Kidney tubule cell (primary cell): ENCODE results near the gene BDKRB2.
"Not testable (repeated sequence)": the region's sequence is repeated elsewhere in the genome, so short reads cannot be mapped to it uniquely, and the experiment has no call there.

Source experiments
- DNase-seq: peaks from one replicate; pipeline ENCODE4 v3.0.0-alpha.2; 2018; ENCODE audit warnings: low spot score

The BDKRB2 gene

GRCh38 chr14:96225213-96225612 is 20.6 kb downstream of the BDKRB2 start:
- DNase-seq = no peak

DNA sequence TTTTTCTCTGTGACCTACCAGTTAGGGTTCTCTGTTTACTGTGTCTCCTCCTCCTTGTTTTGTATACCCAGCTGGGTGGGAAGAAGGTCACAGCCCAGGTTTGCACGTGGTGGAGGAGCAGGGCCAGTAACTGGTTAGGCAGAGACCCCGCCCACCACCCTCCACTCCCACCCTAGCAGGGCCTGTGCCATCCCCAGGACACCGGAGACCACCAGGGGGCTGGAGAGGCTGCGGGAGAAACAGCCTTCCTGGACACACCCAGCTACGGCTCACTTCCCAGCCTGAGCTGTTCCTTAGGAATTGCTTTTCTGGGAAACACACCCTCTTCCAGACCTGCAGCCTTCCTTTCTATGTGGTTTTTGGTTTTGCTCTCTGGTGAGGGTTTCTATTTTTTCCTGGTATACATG is 21.1 kb downstream of the BDKRB2 start:
- DNase-seq = peak; percentile 74

DNA sequence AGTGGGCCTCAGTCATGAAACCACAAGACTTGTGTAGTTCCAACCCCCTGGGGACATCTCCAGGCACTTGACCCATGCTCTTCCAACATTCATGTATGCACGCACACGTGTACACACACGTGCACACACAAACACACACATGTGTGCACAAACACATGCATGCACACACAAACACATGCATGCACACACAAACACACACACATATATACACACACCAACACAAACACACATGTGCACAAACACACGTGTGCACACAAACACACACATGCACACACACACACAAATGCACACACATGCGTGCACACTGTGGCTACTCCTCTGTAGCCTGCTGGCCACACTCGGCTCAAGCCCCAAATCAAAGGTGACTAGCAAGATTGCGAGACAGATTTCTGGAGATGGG is 22.8 kb downstream of the BDKRB2 start:
- no peak for DNase-seq

DNA sequence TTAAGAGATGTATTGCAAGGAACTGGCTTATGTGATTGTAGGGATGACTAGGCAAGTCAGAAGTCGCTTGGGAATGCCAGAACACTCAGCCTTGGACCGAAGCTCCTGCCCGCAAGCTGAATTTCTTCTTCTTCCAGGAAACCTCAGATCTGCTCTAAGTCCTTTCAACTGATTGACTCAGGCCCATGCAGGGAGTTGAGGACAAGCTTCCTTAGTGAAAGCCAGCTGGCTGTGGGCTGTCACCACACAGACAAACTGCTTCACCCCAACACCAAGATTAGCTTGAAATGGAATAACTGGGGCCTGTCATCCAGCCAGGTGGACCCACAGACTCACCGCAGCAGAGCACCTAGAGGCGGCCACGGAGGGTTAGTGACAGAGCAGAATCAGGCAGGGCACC is 24.7 kb downstream of the BDKRB2 start:
- DNase-seq = no peak

DNA sequence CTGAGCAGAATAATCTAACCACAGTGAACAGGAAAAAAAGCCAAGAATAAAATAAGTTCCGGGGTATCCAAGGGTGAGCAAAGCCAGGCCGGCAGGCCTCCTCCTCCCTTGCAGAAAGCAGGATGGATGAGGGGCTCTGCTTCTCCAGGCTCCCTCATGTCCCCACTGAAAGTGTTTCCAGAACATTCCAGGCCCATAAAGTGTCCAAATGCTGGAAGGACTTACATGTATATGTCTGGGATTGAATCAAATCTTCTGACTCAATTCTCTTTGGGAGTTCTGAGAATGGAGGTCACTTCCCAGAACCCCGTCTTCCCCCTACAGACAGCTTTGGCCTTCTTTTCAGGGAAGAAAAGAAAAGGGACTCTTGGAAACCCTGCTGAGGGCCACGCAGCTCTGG is 26.4 kb downstream of the BDKRB2 start:
- DNase-seq = no peak

DNA sequence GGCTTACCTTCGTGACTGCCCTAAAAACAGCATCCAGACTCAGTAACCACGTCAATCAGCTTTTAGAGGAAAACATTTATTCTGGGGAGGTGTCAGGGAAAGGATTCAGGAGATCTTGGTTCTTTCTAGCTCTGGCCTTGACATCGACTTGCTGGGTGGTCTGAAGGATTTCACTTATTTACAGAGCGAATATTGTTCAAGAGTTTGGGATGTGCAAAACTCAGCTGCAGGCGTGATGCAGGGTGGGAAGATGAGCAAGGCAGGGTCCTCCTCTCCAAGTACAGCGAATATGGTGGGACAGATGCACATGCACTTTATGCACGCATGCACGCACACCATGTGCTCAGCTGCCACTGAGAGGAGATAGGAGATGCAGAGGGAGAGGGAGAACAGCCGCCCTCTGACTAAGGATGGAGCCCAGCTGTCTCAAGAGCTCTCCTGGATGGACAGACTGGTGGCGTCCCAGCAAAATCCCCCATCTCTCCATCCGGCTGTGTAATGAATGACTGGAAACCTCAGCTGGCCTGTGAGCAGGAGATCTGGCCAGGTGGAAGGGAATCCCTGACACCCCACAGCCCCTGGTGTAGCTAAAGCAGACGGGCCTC is 27.0 kb downstream of the BDKRB2 start:
- DNase-seq = no peak

- no peak for DNase-seq
Observed at GRCh38 chr14:96232506-96232905, 27.9 kb downstream of the BDKRB2 start.

DNA sequence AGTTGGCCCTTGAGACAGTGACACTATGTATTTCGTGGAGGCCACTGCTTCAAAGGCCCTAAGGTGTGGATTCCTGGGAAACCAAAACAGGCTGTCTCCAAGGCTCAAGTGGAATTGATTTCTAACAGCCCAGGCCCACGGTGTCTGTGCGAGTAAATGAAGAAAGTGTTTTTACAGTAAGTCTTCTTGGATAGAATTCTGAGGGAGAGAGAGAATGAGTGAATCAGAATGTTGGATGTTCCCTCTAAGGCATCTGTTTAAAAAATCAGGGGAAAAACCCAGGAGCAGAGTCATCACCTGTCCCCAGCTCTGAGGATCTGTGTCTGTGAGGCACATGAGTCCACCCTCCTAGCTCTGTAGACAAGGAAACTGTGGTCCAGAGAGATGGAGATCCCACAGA is 29.0 kb downstream of the BDKRB2 start:
- DNase-seq = peak; percentile 28

DNA sequence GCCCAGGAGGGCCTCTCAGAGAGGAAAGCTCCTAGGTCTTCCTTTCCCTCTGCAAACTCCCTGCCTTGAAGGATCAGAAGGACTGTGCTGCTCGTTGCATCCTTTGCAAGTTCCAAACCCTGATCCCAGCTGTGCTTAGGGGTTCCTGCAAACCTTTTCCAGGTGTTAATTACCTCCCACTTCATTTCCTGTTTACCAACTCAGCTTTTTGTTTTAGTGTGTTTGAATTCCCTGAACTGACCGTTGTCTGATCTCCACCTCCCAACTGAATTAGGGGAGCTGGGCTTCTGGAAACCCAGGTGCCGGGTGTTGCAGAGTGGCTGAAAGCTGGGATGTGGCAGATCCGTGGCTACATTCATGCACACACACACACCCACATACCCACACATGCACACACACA is 30.8 kb downstream of the BDKRB2 start:
- DNase-seq = no peak

- no peak for DNase-seq
Observed at GRCh38 chr14:96237641-96238040, 33.0 kb downstream of the BDKRB2 start.

DNA sequence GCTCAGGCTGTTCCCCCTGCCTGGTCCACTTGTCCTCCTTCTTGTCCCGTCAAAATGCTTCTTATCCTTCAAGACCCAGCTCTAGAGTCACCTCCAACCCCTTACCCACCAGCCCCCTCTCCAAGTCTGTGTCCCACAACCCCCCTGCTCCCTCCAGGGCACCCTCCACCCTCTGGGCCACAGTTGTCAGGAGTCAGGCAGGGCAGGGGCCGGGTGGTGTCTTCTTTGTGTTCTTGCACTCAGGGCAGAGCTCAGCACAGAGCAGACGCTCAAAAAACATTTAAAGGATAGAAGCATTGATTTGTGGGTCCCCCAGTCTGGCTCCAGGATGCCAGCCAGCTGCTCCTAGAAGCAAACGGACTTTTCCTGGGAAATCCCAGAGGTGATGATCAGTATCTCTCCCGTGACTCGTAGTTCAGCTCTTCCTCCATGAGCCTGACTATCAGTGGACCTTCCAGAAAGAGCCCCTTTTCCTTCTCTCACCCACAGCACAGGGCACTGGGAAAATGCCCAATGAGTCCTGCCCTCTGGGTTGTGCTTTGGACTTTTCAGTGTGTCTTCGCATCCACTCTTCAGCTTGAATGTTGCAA is 34.1 kb downstream of the BDKRB2 start:
- DNase-seq = no peak

DNA sequence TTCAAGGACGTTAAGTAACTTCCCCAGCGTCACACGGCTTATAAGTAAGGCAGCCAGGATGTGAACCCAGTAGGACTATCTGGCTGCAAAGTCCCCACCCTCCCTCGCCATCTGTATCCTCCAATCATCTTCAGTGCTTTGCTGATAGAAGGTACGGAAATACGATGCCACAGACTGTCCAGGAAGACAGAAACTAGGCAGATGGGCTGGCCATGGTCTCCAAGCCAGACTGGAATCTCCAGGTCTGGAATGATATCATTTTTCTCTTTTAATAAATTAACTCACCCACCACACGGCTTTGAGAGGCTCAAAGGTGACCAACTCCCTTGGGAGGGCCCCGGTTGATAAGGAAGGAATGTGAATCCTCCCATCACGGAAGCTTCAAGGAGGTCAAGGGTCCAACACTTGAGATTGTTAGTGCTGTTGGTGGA is 35.1 kb downstream of the BDKRB2 start:
- DNase-seq = no peak

- DNase-seq = no peak
Observed at GRCh38 chr14:96240641-96241040, 36.0 kb downstream of the BDKRB2 start.

DNA sequence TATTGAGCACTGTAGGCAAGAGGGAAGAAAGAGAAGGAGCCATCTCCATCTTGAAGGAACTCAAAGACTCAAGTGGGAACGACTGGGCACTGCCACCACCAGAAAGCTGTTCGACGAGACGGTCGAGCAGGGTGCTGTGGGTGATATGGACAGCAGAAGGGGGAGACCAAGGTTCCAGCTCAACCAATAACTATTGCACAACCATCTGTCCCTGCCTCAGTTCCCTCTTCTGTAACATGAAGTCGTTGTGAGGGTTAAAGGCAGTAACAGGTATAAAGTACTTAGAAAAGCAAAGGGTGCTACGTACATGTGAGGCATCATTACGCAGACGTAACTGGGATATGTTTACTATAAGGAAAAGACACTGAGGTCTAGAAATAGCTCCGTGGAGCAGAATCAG is 37.5 kb downstream of the BDKRB2 start:
- DNase-seq = no peak

GRCh38 chr14:96243785-96244184 is 39.1 kb downstream of the BDKRB2 start:
- no peak for DNase-seq

DNA sequence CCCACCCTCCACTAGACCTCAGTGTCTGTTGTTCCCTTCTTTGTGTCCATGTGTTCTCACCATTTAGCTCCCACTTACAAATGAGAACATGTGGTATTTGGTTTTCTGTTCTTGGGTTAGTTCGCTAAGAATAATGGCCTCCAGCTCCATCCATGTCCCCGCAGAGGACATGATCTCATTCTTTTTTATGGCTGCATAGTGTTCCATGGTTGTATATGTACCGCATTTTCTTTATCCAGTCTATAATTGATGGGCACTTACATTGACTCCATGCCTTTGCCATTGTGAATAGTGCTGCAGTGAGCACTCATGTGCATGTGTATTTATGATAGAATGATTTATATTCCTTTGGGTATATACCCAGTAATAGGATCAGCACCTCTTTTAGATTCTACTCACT is 40.4 kb downstream of the BDKRB2 start:
- not testable (repeated sequence) for DNase-seq

GRCh38 chr14:96245710-96246538 is 41.3 kb downstream of the BDKRB2 start:
- peak; percentile 44 for DNase-seq

GRCh38 chr14:96246539-96246847 is 41.9 kb downstream of the BDKRB2 start:
- DNase-seq = peak; percentile 84

GRCh38 chr14:96247031-96247430 is 42.4 kb downstream of the BDKRB2 start:
- DNase-seq = peak; percentile 86

- DNase-seq = no peak
Observed at GRCh38 chr14:96249029-96249428, 44.4 kb downstream of the BDKRB2 start.

DNA sequence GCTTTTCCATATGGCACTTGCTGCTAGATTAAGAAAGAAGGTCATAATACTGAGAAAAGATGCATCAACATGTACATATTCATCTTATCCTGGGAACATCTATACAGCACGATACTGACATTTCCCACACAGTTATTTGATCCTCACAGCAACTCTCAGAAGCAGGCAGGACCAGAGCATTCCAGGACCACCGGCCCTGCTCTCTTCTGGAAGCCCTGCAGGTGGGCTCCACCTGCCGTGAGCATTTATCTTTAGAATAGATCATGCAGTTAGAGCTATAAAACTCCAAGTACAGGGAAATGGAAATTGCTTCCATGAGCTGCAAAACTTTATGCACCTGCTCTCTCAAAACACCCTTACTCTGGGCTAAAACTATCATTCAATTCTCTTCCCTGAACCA is 45.8 kb downstream of the BDKRB2 start:
- DNase-seq = no peak

DNA sequence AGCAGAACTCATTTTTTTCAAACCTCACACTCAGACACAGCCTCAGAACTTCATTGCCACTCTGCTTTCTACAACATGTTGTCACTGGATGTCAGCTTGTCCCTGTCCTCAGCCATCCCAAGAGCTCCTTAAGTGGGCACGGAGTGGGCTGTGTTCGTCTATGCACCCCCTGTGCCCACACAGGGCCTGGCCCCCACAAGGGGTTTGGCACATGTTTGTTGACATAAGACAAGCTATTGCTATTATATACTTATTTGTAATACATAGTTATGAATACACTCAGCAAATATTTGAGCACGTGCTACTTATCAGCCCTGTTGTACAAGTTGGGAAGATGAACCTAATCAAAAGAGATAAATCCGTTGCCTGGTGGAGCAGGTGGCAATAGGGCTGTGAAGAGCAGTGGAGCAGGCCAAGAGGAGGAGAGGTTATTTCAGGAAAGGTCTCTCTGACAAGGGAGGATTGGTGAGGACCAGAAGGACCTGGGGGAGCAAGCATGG is 47.1 kb downstream of the BDKRB2 start:
- DNase-seq = no peak

- DNase-seq = no peak
Observed at GRCh38 chr14:96252323-96252998, 47.8 kb downstream of the BDKRB2 start.
